NCI-H2196 (cell line): Measurements from ENCODE around the gene DHX16.
"Not testable (repeated sequence)": the region's sequence is repeated elsewhere in the genome, so short reads cannot be mapped to it uniquely, and the experiment has no call there.

Experiments
- DNase-seq: peaks from one replicate; lab custom pipeline; 2025; ENCODE audit not compliant: unreplicated experiment; lab: John Stamatoyannopoulos, UW

DHX16 gene

DNA sequence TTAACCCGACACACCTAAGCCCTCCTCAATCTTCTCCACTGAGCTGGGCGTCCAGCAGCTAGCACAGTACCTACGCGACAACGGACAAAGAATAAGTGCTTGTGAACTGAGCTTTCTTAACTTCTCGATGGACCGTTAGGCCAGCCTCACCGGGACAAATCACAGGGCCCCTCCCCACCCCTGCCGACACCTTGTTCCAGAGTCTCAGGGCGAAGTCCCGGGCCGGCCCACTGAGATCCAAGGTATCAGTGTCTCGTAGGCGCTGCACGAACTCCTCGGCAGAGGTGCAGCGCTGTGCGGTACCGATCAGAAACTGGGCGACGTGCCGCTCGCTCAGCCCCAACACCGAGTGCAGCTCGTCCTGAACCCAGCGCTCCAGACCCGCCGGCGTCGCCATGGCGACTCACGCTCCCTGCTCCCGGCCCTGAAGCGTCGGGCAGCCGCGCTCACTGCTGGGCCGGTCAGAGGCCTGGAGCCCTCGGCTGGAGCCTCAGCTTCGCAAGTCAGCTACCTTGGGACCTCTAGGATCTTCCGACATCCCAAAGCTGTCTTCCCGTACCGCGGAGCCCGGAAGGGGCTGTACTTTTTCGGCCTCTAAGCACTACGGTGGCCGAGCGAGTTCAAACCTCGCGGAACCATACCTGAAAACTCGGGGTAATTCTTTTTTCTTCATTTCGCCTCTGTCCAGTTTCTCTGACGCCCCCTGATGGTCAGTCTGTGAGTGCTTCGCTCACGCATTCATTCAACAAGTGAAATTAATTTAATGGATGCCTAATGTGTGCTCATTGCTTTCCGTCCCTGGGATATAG, at the start of gene DHX16:
Gene DHX16, minus strand, starts transcription at position 562 of the 809 bp plus-strand sequence. Its CDS starts 165 bp downstream, at position 397.
- DNase-seq: peak; percentile 93

DNA sequence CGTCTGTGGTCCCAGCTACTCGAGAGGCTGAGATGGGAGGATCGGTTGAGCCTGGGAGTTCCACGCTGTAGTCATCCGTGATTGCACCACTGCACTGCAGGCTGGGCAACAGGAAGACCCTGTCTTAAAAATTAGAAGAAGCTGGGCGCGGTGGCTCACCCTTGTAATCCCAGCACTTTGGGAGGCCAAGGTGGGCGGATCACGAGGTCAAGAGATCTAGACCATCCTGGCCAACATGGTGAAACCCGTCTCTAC, 49.1 kb upstream of the DHX16 start:
- DNase-seq: not testable (repeated sequence)

DNA sequence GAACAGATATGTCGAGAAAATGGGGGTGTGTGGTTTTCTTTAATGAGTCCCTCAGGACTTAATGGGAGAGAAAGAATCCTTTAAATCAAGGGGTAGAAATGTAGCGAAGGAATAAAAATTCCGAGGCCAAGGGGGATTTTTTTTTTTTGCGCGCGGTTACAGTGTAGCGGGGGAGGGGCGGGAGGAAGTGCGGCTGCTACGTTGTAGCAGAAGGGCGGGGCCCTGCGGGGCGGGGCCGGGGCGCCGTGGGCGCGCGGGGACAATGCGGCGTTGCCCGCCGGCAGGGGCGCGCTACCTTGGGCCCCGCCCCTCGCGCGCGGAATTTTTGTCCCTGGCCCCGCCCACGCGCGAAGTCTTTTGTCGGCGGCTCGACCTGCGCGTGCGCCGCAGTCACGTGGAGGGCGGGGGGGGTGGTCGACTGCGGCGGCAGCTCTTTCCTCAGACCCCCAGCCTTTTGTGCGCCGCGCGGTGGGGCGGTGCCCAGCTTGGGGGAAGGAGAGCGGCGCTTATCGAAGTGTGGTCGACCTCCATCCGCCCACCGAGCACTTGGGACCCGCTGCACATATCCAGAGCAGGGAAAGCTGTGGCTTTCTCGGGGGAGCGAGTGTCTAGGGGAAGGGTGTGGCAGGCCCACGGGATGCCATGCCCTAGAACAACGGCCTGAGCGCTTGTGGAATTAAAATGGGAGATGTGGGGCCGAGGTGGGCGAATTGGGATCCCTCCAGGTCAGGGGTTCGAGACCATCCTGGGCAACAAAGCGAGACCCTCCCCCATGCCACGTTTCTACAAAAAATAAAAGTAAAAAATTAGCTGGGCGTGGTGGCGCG, 48.6 kb upstream of the DHX16 start:
- peak; percentile 94 for DNase-seq

DNA sequence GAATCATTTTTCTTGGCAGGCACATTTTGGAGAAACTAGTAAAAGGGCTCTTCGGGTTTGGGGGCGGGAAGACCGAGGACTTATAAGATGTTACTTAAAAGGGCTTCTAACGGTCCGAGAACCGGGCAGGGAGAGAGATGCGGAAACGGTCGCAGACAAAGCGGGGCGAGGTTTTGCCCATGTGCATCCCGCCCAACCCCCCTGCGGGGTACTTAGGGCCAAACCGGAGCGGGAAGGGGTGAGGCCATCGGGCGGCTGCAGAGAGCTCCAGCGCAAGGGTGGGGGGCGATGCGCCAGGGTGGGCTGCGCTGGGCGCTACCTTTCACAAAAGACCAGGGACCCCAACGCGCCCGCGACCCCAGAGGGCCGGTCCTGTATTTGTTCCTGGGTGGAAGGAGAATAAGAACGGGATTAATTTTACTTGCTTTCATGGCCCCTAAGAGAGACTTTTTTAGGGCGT, 48.0 kb upstream of the DHX16 start:
- peak; percentile 67 for DNase-seq

DNA sequence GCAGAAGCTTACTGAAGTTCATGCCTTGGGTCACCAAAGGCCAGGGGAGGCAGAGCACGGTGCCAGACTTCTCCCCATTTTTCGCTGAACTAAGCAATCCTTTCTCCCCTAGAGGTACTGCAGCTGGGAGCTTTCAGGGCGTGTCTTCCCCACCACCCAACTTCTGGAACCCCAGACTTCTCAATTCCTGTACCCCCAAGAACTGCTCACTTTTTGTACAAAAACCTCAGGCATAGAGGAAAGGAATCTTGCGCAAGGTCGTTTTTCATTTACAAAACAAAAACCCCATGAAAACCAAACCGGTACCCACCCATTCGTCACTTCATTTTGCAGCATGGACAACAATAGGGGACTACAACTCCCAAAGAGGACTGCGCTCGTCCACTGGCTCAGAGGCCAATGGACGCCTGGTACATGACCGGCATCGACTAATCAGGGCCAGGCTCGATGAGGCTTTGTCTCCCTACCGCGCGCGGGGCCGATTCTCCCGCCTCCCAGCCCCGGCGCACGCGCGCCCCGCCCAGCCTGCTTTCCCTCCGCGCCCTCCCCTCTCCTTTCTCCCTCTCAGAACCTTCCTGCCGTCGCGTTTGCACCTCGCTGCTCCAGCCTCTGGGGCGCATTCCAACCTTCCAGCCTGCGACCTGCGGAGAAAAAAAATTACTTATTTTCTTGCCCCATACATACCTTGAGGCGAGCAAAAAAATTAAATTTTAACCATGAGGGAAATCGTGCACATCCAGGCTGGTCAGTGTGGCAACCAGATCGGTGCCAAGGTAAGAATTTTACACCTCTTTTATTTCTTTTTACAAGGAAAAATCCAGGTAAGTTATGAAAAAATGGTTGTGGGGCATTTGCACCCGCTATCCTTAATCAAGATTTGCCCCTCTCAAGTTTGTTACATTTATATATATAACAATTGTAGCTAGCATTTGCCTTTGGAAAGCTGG, 47.3 kb upstream of the DHX16 start, which contains the start of gene TUBB:
Gene TUBB, plus strand, starts transcription at position 562 of the 947 bp plus-strand sequence. Its CDS starts 155 bp downstream, at position 717.
- DNase-seq: peak; percentile 96

DNA sequence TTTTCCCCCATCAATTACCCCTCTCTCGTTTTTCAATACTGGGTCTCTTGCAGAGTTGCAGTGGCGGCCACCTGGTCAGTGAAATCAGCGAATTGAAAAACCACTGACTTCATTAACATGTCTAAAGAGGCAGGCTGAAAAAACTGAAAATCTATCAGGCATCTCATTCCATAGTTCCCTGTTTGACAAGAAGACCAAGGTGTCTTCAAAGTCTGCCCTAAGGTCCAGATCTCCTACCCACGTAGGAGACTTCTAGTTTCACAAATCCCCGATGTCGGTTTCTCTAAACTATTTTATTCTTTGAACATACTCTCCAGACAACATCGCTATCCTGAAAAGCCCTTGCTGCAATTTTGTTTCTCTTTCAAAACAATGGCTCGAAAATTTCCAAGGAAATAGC, 46.5 kb upstream of the DHX16 start:
- DNase-seq: no peak

DNA sequence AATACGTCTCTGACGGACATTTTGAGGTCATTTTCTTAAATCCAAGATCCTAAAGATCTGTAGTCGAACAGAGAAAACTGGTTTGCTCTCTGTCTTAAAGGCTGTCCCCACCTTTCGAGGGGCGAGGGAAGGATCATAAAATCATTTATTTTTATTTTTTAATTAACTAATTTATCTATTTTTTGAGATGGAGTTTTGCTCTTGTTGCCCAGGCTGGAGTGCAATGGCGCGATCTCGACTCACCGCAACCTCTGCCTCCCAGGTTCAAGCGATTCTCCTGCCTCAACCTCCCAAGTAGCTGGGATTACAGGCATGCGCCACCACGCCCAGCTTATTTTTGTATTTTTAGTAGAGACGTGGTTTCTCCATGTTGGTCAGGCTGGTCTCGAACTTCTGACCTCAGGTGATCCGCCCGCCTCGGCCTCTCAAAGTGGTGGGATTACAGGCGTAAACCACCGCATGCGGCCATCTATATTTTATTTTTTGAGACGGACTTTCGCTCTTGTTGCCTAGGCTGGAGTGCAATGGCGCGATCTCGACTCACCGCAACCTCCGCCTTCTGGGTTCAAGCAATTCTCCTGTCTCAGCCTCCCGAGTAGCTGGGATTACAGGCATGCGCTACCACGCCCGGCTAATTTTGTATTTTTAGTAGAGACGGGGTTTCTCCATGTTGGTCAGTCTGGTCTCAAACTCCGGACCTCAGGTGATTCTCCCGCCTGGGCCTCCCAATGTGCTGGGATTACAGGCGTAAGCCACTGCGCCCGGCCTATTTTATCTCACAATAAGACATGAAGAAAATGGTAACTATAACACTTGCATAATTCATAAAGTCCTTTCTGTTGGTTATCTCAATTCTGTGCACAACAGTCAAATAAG, 45.3 kb upstream of the DHX16 start:
- not testable (repeated sequence) for DNase-seq

DNA sequence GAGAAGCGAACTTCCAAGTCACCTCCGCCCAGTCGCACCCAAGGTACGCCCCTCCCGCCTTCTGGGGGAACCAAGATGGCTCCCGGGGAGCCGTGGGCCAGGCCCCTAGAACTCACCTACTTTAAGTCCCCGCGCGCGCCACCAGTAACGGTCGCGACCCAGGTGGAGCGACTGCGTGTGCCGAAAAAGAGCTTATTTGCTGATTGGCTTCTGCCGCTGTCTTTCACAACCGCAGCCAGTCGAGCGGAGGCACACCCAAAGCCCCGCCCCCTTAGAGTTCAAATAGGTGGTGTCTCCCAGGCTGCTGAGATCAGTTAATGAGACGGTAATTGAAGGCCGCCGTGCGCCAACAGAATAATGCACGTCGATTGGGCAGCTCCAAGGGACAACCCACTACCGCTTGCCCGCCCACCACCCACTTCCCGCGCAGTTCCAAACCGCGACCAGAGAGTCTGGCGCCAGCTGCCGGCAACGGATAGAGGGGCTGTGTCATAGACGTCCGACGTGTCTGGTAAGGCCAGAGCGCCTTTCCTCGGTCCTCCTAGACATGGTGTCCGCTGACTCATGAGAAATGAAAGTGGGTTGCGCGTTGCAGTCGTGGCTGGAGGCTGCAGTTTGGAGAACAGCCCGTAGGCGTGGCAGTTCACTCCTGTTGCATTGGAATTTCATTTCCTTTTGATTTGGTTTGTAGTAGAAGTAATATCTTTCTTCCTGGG, 44.5 kb upstream of the DHX16 start, which contains the start of gene MDC1:
Gene MDC1, minus strand, starts transcription at position 153 of the 716 bp plus-strand sequence. CDS start 2,106 bp downstream, outside the sequence.
- peak; percentile 100 for DNase-seq

DNA sequence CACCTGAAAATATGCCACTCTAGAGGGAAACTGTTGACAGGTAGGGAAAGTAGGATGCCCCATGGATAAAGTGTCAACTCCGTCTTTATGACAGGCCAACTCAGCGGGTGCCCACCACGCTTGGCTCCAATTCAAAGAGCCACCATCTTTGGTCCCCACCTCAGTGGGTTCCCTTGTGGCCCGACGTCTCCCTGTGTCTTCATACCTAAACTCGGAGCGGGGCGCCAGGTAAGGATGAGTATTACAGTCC, 44.0 kb upstream of the DHX16 start:
- no peak for DNase-seq

DNA sequence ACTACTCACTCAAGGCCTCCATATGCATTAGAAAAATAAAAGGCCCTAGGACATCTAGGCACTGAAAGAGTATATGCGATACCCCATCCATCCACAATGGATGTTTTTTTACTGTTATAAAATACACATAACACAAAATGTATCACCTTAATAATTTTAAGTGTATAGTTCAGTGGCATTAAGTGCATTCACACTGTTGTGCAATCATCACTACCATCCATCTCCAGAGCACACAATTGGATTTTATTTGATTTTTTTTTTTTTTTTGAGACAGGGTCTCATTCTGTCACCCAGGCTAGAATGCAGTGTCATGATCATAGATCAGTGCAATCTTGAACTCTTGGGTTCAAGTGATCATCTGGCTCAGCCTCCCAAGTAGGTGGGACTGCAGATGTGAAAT, 41.5 kb upstream of the DHX16 start:
- DNase-seq: no peak

DNA sequence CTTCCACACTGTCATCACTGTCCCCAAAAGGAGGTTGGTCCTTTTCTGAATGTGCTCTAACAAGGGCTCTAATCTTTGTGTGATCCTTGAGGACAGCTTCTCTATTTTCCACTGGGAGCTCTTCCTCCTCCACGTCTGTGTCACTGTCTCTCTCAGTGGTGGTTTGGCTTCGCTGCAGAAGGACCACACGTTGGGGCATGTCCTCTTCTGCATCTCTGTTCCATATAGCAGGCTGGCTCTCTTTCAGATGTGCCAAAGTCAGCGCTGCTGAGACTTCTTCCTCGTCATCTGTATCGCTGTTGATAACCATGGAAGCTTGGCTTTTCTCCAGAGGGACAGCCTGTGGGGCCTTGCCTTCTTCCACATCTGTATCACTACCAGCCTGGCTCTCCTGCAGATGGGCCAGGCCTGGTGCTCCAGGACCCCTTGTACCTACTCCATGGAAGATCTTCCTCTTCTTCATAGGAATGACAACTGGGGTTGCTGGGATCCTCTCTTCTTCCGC, 39.7 kb upstream of the DHX16 start:
- DNase-seq: no peak

DNA sequence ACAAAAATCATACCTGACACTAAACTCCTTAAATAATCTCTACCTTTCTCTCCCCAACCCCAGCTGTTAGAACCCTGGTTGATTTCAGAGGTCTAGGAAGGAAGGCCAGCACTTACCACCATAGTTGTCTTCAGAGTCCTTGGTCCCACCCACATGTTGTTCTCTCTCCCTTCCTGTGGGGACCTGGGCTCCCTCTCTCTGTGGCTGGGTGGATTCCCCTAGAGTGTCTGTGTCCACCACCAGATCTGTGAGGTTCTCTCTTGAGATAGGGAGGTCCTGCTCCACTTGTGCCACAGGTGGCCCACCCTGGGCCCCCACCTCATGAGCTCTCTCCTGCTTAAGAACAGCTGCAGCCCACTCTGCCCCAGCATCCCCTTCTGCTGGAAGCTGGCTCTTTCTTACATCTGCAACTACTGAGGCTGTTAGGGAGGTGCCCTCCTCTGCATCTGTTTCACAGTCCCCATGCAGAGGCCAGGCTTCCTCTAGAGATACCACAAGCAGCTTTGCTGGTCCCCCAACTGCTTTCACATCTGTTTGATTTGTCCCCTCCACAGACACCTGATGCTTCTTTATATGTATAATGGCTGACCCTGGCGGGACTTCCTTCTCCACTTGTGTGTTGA, 39.1 kb upstream of the DHX16 start:
- no peak for DNase-seq

DNA sequence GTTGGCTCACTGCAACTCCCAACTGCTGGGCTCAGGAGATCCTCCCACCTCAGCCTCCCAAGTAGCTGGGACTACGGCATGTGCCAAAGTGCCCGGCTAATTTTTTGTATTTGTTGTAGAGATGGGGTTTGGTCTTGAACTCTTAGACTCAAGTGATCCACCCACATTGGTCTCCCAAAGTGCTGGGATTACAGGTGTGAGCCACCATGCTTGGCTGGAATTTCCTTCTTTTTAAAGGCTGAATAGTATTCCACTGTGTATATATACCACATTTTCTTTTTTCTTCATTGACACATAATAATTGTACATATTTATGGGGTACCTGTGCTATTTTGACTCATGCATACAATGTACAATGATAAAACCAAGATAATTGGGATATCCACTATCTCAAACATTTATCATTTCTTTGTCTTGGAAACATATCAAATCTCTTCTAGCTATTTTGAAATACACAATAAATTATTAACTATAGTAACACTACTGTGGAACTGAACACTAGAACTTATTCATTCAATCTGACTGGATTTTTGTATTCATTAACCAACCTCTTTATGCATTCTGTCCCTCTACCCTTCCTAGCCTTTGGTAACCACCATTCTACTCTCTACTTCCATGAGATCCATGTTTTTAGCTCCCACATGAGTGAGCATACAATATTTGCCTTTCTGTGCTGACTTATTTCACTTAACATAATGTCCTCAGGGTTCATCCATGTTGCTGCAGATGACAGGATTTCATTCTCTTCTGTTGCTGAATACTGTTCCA, 36.5 kb upstream of the DHX16 start:
- DNase-seq: no peak

DNA sequence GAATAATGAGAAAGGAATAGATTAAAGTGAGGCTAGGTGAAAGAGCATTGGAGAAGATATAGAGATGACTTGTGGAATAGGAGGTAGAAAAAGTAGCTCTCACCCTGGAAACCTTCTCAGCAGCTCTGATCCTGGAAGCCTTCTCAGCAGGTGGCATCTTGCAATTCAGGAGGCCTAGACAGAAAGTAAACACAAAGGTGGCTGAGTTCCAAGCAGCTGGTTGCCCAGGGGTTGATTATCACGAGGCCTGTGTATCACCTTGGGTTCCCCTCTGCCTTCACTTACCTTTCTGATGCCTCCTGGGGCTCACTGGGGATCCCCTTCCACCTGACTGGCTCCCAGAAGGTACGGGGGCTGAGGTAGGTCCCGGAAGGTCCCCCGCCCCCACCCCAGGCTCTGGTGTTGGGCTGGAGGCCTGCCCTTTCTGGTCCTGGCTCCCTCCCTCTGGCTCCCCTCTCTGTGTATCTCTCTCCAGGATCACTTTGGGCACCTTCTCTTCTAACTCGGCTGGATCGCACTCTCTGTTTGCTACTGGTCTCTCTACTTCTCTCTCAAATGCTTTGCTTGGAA, 34.6 kb upstream of the DHX16 start:
- peak; percentile 89 for DNase-seq

DNA sequence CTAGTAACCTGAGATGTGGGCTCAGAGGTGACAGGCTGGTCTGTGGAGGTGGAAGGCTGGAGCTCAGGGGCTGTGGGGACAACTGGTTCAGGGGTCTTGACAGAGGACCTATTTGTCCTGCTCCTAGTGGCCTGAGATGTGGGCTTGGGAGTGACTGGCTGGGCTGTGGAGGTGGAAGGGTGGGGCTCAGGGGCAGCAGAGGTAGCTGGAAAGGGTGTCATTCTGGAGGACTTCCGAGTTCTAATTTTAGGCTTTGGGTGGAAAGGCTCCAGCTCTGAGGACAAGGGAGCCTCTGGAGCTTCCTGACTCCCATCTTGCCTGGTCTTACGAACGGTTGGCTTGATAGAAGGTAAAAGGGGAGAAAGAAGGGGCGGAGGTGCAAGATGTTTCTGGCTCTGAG, 32.8 kb upstream of the DHX16 start:
- no peak for DNase-seq

DNA sequence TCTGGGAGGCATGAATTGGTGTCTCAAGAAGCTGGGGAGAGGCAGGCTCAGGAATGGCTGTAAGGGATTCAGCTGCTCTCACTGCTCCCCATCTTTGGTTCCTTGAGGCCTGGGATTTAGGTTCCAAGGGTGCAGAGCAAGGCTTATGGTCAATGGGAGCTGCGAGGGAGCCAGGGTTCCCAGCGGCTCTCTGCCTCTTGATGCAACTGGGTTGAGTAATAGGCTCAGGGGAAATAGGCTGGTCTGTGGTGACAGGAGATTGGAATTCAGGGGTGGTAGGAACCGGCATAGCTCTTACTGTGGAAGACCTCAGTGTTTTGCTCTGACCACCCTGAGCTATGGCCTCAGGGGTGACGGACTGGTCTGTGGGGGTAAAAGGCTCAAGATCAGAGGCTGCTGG, 31.0 kb upstream of the DHX16 start:
- no peak for DNase-seq

DNA sequence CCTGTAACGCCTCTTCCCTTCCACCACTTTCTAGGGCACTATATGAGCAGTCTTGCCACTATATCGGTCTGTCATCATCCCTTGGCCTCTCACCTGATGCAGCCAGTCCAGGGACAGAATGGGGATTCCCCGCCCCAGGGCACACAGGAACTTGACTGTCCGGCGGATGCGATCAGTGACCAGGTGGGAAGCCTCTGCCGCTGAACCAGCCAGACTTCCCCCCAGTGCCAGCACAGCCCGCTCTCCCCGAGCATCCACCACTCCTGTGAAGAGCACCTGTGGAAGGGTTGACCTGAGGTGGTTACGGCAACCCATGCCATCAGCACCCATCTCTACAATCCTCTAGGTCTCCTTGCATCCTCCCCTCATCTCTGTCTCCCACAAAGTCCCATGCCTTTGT, 30.2 kb upstream of the DHX16 start:
- no peak for DNase-seq

DNA sequence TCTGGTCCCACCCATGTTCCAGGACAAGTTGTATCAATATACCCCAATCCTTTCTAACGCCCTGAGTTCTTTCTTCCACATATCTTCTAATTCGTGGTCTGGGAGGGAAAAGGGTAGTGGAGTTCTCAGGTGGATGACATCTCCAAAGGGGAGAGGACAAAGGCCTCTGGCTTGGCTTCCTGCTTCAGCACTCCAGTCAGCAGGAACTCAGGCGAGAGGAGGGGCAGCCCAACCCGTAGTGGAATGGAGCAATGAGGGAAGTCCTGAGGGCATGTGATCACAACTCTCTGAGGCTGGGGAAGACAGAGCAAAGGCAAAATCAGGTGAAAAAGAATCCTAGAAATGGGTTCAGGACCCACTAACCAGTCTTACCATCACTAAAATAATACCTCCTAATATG, 27.5 kb upstream of the DHX16 start:
- DNase-seq: no peak
